Ishikawa (cell line): ENCODE data around the gene TSC22D1.

Experiments used
- CEBPB ChIP-seq: IDR thresholded peaks from 2 replicates; pipeline ENCODE4 v1.6.1; 2012
- CREB1 ChIP-seq: IDR thresholded peaks from 2 replicates; pipeline ENCODE4 v1.6.1; 2012; ENCODE audit warnings: low read depth
- EGR1 ChIP-seq: IDR thresholded peaks from 2 replicates; pipeline ENCODE4 v1.6.1; 2012
- EP300 ChIP-seq: IDR thresholded peaks from 2 replicates; pipeline ENCODE4 v1.6.1; 2012; ENCODE audit warnings: borderline replicate concordance
- FOXM1 ChIP-seq: IDR thresholded peaks from 2 replicates; pipeline ENCODE4 v1.6.1; 2012; ENCODE audit warnings: low read depth, borderline replicate concordance
- NFIC ChIP-seq: IDR thresholded peaks from 2 replicates; pipeline ENCODE4 v1.6.1; 2012
- RAD21 ChIP-seq: IDR thresholded peaks from 2 replicates; pipeline ENCODE4 v1.6.1; 2012; ENCODE audit warnings: low read depth
- TAF1 ChIP-seq: IDR thresholded peaks from 2 replicates; pipeline ENCODE4 v1.6.1; 2012; ENCODE audit warnings: low read depth, mild to moderate bottlenecking
- TCF12 ChIP-seq: IDR thresholded peaks from 2 replicates; pipeline ENCODE4 v1.6.1; 2012; ENCODE audit warnings: low read depth
- TEAD4 ChIP-seq: IDR thresholded peaks from 2 replicates; pipeline ENCODE4 v1.6.1; 2012
- YY1 ChIP-seq: IDR thresholded peaks from 2 replicates; pipeline ENCODE4 v1.6.1; 2012; ENCODE audit warnings: low read depth
- ZBTB7A ChIP-seq: IDR thresholded peaks from 2 replicates; pipeline ENCODE4 v1.6.1; 2012; ENCODE audit warnings: low read depth
- TF ChIP-seq, protein P1 (sequence below): IDR thresholded peaks from 2 replicates; pipeline ENCODE4 v1.6.1; 2012; ENCODE audit warnings: low read depth, mild to moderate bottlenecking
- TF ChIP-seq, protein P2 (sequence below): IDR thresholded peaks from 2 replicates; pipeline ENCODE4 v1.6.1; 2012
- TF ChIP-seq, protein P3 (sequence below): IDR thresholded peaks from 2 replicates; pipeline ENCODE4 v1.6.1; 2012

The TSC22D1 gene

DNA sequence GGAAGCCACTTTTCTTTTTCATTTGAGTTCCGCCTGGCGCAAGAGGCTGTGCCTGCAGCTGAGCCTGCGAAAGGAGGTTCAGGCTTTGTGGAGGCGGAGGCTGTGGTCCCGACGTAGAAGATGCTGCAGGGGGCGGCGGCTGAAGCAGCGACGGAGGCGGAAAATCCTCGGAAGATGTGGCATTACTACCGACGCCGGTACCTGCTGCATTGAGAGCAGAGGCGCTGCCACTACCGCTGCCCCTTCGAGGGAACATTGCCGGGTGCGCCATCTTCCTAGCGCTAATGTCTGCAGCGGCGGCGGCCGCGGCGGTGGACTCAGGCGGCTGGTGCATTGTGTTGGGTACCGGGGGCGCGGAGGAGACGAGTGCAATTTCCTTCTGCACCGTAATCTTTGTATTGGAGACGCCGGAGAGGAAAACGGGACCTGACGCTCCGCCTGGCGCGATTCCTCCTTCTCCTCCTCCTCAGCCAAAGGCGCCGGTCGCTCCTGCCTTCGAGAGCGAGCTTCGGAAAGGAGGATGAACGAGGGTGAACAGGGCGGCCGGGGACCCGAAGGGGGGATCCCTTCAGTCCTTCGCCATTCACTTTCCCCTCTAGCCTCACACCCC lies at the start of gene TSC22D1:
Gene TSC22D1 (minus strand): TSS at position 590 of the 610 bp plus-strand sequence. CDS start 256 bp downstream, at position 334.
- peak; percentile 69; the same call in 1 of the 2 replicates for TF ChIP-seq YY1
- peak; percentile 46; the same call in 1 of the 2 replicates for TF ChIP-seq TAF1
- no peak for TF ChIP-seq TCF12

DNA sequence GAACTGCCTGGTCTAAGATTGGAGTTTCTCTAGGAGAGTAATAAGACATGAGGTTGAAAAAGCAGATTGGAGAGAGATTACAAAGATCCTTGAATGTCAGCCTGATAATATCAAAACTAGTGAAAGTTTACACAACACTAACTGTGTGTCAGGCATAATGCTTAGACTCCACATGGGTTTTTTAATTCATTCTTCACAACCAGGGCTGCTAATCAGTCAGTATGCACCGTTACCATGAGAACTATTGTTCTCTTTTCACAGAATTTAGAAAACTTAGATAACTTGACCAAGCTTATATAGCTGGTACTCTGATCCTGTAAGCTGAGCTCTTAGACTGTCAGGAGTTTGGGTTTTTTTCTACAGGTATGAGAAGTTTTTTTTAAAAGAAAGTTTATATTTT lies 46.6 kb upstream of the TSC22D1 start:
- TF ChIP-seq RAD21 (no peak), CEBPB (no peak), TCF12 (no peak), NFIC (no peak), EP300 (no peak), YY1 (no peak), EGR1 (no peak), CREB1 (no peak), TAF1 (no peak), FOXM1 (no peak), ZBTB7A (no peak), TEAD4 (no peak)
- TF ChIP-seq, protein P1, sequence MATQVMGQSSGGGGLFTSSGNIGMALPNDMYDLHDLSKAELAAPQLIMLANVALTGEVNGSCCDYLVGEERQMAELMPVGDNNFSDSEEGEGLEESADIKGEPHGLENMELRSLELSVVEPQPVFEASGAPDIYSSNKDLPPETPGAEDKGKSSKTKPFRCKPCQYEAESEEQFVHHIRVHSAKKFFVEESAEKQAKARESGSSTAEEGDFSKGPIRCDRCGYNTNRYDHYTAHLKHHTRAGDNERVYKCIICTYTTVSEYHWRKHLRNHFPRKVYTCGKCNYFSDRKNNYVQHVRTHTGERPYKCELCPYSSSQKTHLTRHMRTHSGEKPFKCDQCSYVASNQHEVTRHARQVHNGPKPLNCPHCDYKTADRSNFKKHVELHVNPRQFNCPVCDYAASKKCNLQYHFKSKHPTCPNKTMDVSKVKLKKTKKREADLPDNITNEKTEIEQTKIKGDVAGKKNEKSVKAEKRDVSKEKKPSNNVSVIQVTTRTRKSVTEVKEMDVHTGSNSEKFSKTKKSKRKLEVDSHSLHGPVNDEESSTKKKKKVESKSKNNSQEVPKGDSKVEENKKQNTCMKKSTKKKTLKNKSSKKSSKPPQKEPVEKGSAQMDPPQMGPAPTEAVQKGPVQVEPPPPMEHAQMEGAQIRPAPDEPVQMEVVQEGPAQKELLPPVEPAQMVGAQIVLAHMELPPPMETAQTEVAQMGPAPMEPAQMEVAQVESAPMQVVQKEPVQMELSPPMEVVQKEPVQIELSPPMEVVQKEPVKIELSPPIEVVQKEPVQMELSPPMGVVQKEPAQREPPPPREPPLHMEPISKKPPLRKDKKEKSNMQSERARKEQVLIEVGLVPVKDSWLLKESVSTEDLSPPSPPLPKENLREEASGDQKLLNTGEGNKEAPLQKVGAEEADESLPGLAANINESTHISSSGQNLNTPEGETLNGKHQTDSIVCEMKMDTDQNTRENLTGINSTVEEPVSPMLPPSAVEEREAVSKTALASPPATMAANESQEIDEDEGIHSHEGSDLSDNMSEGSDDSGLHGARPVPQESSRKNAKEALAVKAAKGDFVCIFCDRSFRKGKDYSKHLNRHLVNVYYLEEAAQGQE: no peak
- TF ChIP-seq, protein P2, sequence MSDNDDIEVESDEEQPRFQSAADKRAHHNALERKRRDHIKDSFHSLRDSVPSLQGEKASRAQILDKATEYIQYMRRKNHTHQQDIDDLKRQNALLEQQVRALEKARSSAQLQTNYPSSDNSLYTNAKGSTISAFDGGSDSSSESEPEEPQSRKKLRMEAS: no peak
- TF ChIP-seq, protein P3, sequence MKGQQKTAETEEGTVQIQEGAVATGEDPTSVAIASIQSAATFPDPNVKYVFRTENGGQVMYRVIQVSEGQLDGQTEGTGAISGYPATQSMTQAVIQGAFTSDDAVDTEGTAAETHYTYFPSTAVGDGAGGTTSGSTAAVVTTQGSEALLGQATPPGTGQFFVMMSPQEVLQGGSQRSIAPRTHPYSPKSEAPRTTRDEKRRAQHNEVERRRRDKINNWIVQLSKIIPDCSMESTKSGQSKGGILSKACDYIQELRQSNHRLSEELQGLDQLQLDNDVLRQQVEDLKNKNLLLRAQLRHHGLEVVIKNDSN: no peak

DNA sequence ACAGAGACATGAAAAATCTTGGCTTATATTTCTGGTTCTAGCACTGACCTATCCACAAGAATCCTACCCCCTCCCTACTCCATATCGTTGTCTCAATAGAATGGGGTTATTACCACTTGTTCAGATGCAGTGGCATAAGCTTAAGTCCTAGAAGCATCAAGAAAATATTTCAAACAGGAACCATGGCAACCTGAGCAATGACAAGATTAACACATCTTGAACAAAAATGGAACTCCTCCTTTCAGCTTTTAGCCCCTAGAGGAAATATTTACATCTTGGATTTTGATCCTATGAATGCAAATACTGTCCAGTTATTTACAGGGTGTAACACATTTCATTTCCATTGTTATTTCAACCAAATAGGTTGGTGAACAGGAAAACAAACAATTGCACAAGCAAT lies 46.1 kb upstream of the TSC22D1 start:
- TF ChIP-seq YY1: no peak
- TF ChIP-seq TEAD4: no peak
- TF ChIP-seq, protein P1: no peak
- TF ChIP-seq RAD21: no peak
- TF ChIP-seq FOXM1: no peak
- no peak for TF ChIP-seq NFIC
- TF ChIP-seq EP300: no peak
- TF ChIP-seq TAF1: no peak
- no peak for TF ChIP-seq TCF12
- TF ChIP-seq, protein P3: no peak
- no peak for TF ChIP-seq EGR1
- TF ChIP-seq CEBPB: no peak
- no peak for TF ChIP-seq CREB1
- TF ChIP-seq, protein P2: no peak
- no peak for TF ChIP-seq ZBTB7A

DNA sequence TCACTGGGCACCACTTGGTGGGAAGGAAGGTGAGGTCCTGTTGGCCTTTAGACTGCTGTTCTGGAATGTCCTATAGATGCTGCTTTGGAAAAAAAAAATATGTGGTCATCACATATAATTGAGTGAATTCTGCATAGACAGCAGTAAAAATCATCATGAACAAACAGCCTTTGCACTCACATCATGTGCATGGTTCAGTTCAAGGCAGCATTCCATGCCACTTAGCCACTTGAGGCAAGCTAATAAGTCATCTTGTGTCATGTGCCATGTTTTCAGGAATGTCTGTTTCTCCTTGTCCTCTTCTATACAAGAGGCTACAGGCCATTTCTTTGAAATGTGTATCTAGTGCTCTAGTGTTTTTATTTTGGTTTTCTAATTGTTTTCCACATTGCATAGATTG lies 43.9 kb upstream of the TSC22D1 start:
- no peak for TF ChIP-seq TAF1
- no peak for TF ChIP-seq TEAD4
- TF ChIP-seq FOXM1: no peak
- no peak for TF ChIP-seq ZBTB7A
- TF ChIP-seq CEBPB: no peak
- no peak for TF ChIP-seq RAD21
- TF ChIP-seq NFIC: no peak
- TF ChIP-seq EGR1: no peak
- TF ChIP-seq, protein P1: no peak
- TF ChIP-seq YY1: no peak
- TF ChIP-seq EP300: no peak
- TF ChIP-seq, protein P3: no peak
- no peak for TF ChIP-seq CREB1
